ENCODE data around the gene LENEP.

The LENEP gene

DNA sequence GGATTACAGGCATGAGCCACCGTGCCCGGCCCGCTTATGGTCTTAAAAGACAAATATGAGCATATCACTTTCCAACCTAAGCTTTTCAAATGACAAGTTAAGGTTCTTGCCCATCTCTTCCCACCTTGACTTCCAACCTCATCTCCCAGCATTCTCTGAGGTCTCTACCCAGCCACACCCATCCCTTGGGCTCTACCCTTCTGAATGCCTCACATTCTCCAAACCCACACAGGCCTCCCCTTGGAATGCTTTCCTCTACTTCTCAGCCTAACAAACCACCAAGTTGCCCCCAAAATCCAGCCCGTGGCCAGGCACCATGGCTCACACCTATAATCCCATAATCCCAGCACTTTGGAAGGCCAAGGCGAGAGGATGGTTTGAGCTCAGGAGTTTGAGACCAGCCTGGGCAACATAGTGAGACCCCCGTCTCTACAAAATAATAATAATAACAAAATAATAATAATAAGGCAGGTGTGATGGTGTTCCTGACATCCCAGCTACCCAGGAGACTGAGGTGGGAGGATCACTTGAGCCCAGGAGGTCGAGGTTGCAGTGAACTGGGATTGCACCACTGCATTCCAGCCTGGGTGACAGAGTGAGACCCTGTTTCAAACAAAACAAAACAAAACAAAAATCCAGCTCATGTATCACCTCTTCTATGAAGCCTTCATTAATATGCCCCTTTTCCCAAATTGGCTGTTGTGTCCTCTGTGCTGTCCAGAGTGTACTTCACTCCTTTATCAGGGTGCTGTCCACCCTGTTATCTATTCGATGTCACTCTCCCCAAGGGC is 28.9 kb downstream of the LENEP start:
- no CpG with 5 or more reads among the region's 8 CpGs for WGBS, 2 donors (ENCODE audit: extremely low coverage in 2 of 2, insufficient read length in 2 of 2, insufficient replicate concordance in 1 of 2)

DNA sequence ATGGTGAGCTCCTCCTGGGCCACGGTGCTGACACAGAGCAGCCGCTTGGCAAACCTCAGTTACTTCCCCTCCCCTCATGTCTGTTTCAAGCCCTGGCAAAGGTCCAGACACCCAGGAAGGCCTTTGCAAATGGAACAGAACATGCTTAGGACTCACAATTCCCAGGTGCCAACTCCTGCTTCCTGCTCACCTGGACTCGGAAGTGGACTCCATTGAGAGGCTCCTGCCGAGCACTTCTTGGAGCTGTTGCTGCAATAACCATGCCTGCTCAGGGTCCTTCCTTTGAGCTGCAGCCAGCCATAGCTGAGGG is 29.5 kb downstream of the LENEP start:
- H3K9ac ChIP-seq (ENCODE audit: low read depth, low read length, poor library complexity): no peak overlapping the region
- no peak overlapping the region for H2AFZ ChIP-seq (ENCODE audit: low read length)
- no peak overlapping the region for H2BK12ac ChIP-seq (ENCODE audit: low read length)
- H3K4ac ChIP-seq (ENCODE audit: low read length): no peak overlapping the region
- H3K36me3 ChIP-seq (replicated peaks in 1 of 2; ENCODE audit: control insufficient read depth in 2 of 2, insufficient read depth in 2 of 2, low read length in 2 of 2): no peaks in the 10 kb centered on the region
- no peaks in the 10 kb centered on the region for H3K9me3 ChIP-seq (replicated peaks in 1 of 2; ENCODE audit: control insufficient read depth in 2 of 2, insufficient read depth in 1 of 2, low read depth in 1 of 2, low read length in 2 of 2)
- H3K18ac ChIP-seq (ENCODE audit: low read length): no peak overlapping the region
- no peak overlapping the region for H3K4me3 ChIP-seq (ENCODE audit: low read length in 2 of 2)
- H2BK120ac ChIP-seq (ENCODE audit: low read depth, low read length): no peak overlapping the region
- H3K4me1 ChIP-seq (ENCODE audit: control insufficient read depth in 2 of 2, insufficient read depth in 1 of 2, low read depth in 1 of 2, low read length in 2 of 2): peaks cover 17 to 18% of the 10 kb centered on the region in 2 donors
- H4K8ac ChIP-seq (ENCODE audit: low read depth, low read length): no peak overlapping the region
- no peak for DNase-seq (ENCODE audit: low spot score)
- H3K14ac ChIP-seq (ENCODE audit: low read length): no peak overlapping the region
- H3K79me1 ChIP-seq (ENCODE audit: low read depth, low read length): no peaks in the 10 kb centered on the region
- H3K27me3 ChIP-seq (ENCODE audit: control insufficient read depth in 3 of 3, insufficient read depth in 3 of 3, low read depth in 1 of 3, low read length in 3 of 3): no peaks in the 10 kb centered on the region
- no peak overlapping the region for H3K27ac ChIP-seq (replicated peaks; ENCODE audit: low read length)
- H3K4me2 ChIP-seq (ENCODE audit: insufficient read depth, low read length, poor library complexity, severe bottlenecking): no peak overlapping the region
- H2BK5ac ChIP-seq (ENCODE audit: low read length): no peak overlapping the region
- H2BK15ac ChIP-seq (ENCODE audit: low read length): no peak overlapping the region
- no peak overlapping the region for H4K91ac ChIP-seq (ENCODE audit: low read depth, low read length, poor library complexity)
- WGBS, 2 donors (ENCODE audit: extremely low coverage in 2 of 2, insufficient read length in 2 of 2, insufficient replicate concordance in 1 of 2): no CpG with 5 or more reads among the region's 4 CpGs
- H3K23ac ChIP-seq (ENCODE audit: low read depth, low read length, poor library complexity): no peak overlapping the region
- H2AK5ac ChIP-seq (ENCODE audit: low read depth, low read length): peak overlapping the region; percentile 54

More for the DNA sequence above, 28.9 kb downstream of the LENEP start:
- Histone ChIP-seq H3K23ac (ENCODE audit: low read depth, low read length, poor library complexity) (no peak overlapping the region), H2BK5ac (ENCODE audit: low read length) (no peak overlapping the region), H3K14ac (ENCODE audit: low read length) (no peak overlapping the region), H3K4me2 (ENCODE audit: insufficient read depth, low read length, poor library complexity, severe bottlenecking) (no peak overlapping the region), H2AK5ac (ENCODE audit: low read depth, low read length) (peak overlapping the region; percentile 54), H3K4me3 (ENCODE audit: low read length in 2 of 2) (no peak overlapping the region), H4K91ac (ENCODE audit: low read depth, low read length, poor library complexity) (no peak overlapping the region), H3K79me1 (ENCODE audit: low read depth, low read length) (no peaks in the 10 kb centered on the region), H2BK15ac (ENCODE audit: low read length) (no peak overlapping the region), H2BK12ac (ENCODE audit: low read length) (no peak overlapping the region), H3K27ac (replicated peaks; ENCODE audit: low read length) (no peak overlapping the region), H2BK120ac (ENCODE audit: low read depth, low read length) (no peak overlapping the region), H3K27me3 (ENCODE audit: control insufficient read depth in 3 of 3, insufficient read depth in 3 of 3, low read depth in 1 of 3, low read length in 3 of 3) (no peaks in the 10 kb centered on the region), H3K36me3 (replicated peaks in 1 of 2; ENCODE audit: control insufficient read depth in 2 of 2, insufficient read depth in 2 of 2, low read length in 2 of 2) (no peaks in the 10 kb centered on the region), H4K8ac (ENCODE audit: low read depth, low read length) (no peak overlapping the region), H3K9ac (ENCODE audit: low read depth, low read length, poor library complexity) (no peak overlapping the region), H3K4me1 (ENCODE audit: control insufficient read depth in 2 of 2, insufficient read depth in 1 of 2, low read depth in 1 of 2, low read length in 2 of 2) (peaks cover 17 to 21% of the 10 kb centered on the region in 2 donors), H3K4ac (ENCODE audit: low read length) (no peak overlapping the region), H2AFZ (ENCODE audit: low read length) (no peak overlapping the region), H3K9me3 (replicated peaks in 1 of 2; ENCODE audit: control insufficient read depth in 2 of 2, insufficient read depth in 1 of 2, low read depth in 1 of 2, low read length in 2 of 2) (no peaks in the 10 kb centered on the region), H3K18ac (ENCODE audit: low read length) (no peak overlapping the region)
- no peak for DNase-seq (ENCODE audit: low spot score)

DNA sequence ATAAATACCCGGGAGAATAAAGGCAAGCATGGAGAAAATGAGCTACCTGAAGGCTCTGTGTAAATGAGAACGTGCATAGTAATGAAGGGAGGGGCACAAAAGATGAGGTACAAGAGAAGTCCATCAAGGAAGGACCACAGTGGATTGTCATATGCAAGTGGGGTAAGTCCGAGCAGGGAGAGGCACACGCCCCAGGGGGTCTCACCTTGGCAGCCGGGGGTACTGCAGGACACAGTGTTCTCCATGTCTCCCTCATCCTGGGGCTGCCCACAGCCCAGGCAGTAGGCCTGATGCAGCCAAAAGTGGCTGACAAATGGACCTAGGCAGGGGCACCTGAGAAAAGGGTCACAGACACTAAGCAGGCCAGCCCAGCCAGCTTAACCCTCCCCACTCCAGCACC is 30.2 kb downstream of the LENEP start:
- no peak overlapping the region for H3K23ac ChIP-seq (ENCODE audit: low read depth, low read length, poor library complexity)
- peak overlapping the region; percentile 25 for H3K14ac ChIP-seq (ENCODE audit: low read length)
- no peak overlapping the region for H2BK12ac ChIP-seq (ENCODE audit: low read length)
- H3K4ac ChIP-seq (ENCODE audit: low read length): no peak overlapping the region
- no peak overlapping the region for H2BK120ac ChIP-seq (ENCODE audit: low read depth, low read length)
- peaks cover 13 to 14% of the 10 kb centered on the region in 2 donors for H3K4me1 ChIP-seq (ENCODE audit: control insufficient read depth in 2 of 2, insufficient read depth in 1 of 2, low read depth in 1 of 2, low read length in 2 of 2)
- H2AK5ac ChIP-seq (ENCODE audit: low read depth, low read length): no peak overlapping the region
- WGBS, 2 donors (ENCODE audit: extremely low coverage in 2 of 2, insufficient read length in 2 of 2, insufficient replicate concordance in 1 of 2): no CpG with 5 or more reads among the region's 5 CpGs
- H4K8ac ChIP-seq (ENCODE audit: low read depth, low read length): no peak overlapping the region
- H3K27me3 ChIP-seq (ENCODE audit: control insufficient read depth in 3 of 3, insufficient read depth in 3 of 3, low read depth in 1 of 3, low read length in 3 of 3): no peaks in the 10 kb centered on the region
- no peak overlapping the region for H3K4me3 ChIP-seq (ENCODE audit: low read length in 2 of 2)
- no peak overlapping the region for H3K4me2 ChIP-seq (ENCODE audit: insufficient read depth, low read length, poor library complexity, severe bottlenecking)
- no peak overlapping the region for H2AFZ ChIP-seq (ENCODE audit: low read length)
- no peaks in the 10 kb centered on the region for H3K9me3 ChIP-seq (replicated peaks in 1 of 2; ENCODE audit: control insufficient read depth in 2 of 2, insufficient read depth in 1 of 2, low read depth in 1 of 2, low read length in 2 of 2)
- no peaks in the 10 kb centered on the region for H3K36me3 ChIP-seq (replicated peaks in 1 of 2; ENCODE audit: control insufficient read depth in 2 of 2, insufficient read depth in 2 of 2, low read length in 2 of 2)
- no peak overlapping the region for H2BK5ac ChIP-seq (ENCODE audit: low read length)
- H3K9ac ChIP-seq (ENCODE audit: low read depth, low read length, poor library complexity): no peak overlapping the region
- H3K27ac ChIP-seq (replicated peaks; ENCODE audit: low read length): no peak overlapping the region
- no peaks in the 10 kb centered on the region for H3K79me1 ChIP-seq (ENCODE audit: low read depth, low read length)
- H4K91ac ChIP-seq (ENCODE audit: low read depth, low read length, poor library complexity): no peak overlapping the region
- no peak overlapping the region for H3K18ac ChIP-seq (ENCODE audit: low read length)
- DNase-seq (ENCODE audit: low spot score): no peak
- H2BK15ac ChIP-seq (ENCODE audit: low read length): no peak overlapping the region

DNA sequence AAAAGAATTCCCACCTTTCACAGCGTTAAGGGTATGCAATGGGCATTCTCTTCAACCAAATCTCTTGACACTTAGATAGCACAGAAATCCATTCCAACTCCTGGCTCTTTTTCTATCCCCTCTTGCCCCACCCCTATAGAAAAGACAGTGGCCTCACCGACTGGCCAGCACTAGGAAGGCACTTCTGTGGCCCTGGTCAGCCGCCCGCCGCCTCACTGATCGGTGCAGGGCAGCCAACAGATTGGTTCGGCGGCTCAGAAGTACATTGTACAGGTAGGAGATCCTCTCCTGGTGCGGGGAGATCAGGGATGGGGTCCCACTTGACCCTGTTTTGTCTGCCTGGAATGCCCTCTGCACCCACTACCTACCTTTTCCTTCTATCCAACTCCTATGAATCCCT is 30.9 kb downstream of the LENEP start:
- Histone ChIP-seq H3K27me3 (ENCODE audit: control insufficient read depth in 3 of 3, insufficient read depth in 3 of 3, low read depth in 1 of 3, low read length in 3 of 3) (no peaks in the 10 kb centered on the region), H2BK120ac (ENCODE audit: low read depth, low read length) (no peak overlapping the region), H3K4me2 (ENCODE audit: insufficient read depth, low read length, poor library complexity, severe bottlenecking) (no peak overlapping the region), H4K8ac (ENCODE audit: low read depth, low read length) (no peak overlapping the region), H2AFZ (ENCODE audit: low read length) (no peak overlapping the region), H3K4ac (ENCODE audit: low read length) (no peak overlapping the region), H2AK5ac (ENCODE audit: low read depth, low read length) (no peak overlapping the region), H3K27ac (replicated peaks; ENCODE audit: low read length) (no peak overlapping the region), H3K79me1 (ENCODE audit: low read depth, low read length) (no peaks in the 10 kb centered on the region), H3K14ac (ENCODE audit: low read length) (no peak overlapping the region), H2BK15ac (ENCODE audit: low read length) (no peak overlapping the region), H3K4me1 (ENCODE audit: control insufficient read depth in 2 of 2, insufficient read depth in 1 of 2, low read depth in 1 of 2, low read length in 2 of 2) (peaks cover 6 to 7% of the 10 kb centered on the region in 2 donors), H3K36me3 (replicated peaks in 1 of 2; ENCODE audit: control insufficient read depth in 2 of 2, insufficient read depth in 2 of 2, low read length in 2 of 2) (no peaks in the 10 kb centered on the region), H4K91ac (ENCODE audit: low read depth, low read length, poor library complexity) (no peak overlapping the region), H3K9me3 (replicated peaks in 1 of 2; ENCODE audit: control insufficient read depth in 2 of 2, insufficient read depth in 1 of 2, low read depth in 1 of 2, low read length in 2 of 2) (no peaks in the 10 kb centered on the region), H3K4me3 (ENCODE audit: low read length in 2 of 2) (no peak overlapping the region), H3K9ac (ENCODE audit: low read depth, low read length, poor library complexity) (no peak overlapping the region), H3K18ac (ENCODE audit: low read length) (no peak overlapping the region), H2BK5ac (ENCODE audit: low read length) (no peak overlapping the region), H2BK12ac (ENCODE audit: low read length) (no peak overlapping the region), H3K23ac (ENCODE audit: low read depth, low read length, poor library complexity) (no peak overlapping the region)
- no peak for DNase-seq (ENCODE audit: low spot score)
- no CpG with 5 or more reads among the region's 9 CpGs for WGBS, 2 donors (ENCODE audit: extremely low coverage in 2 of 2, insufficient read length in 2 of 2, insufficient replicate concordance in 1 of 2)
